H1 (cell line): Measurements from ENCODE around the gene TRAPPC8. TPM values are rescaled to one million over a fixed set of nuclear protein-coding genes. Genes with fewer than 3 reads are reported as not detected.

ENCODE experiments used
- CTCF ChIA-PET: fragments of 300-600 bp; sonication (Branson Sonifier 250); formaldehyde crosslinking; loops from one replicate; lab custom pipeline; 2021; ENCODE audit not compliant: partially characterized antibody; lab: Charles Lee
- POLR2A ChIA-PET: fragments of 300-600 bp; sonication (Branson Sonifier 250); formaldehyde crosslinking; loops from one replicate; lab custom pipeline; 2021; ENCODE audit warnings: inconsistent platforms; ENCODE audit not compliant: partially characterized antibody; lab: Charles Lee
- DNase-seq, 2 experiments: peaks; one replicate each; pipeline versions ENCODE4 v3.0.0 to v3.0.0-alpha.2; 2010 to 2022; ENCODE audit warnings: low spot score in 2 of 2, low read depth in 1 of 2, mixed read lengths in 1 of 2
- FAIRE-seq: peaks from 2 replicates; lab custom pipeline; 2011; peaks lifted over from hg19 to GRCh38; lab: Jason Lieb, UNC
- H2AFZ ChIP-seq: 2 replicates; pipeline ENCODE4 v1.8.1; 2012; ENCODE audit warnings: low read length, inconsistent platforms
- H2AK5ac ChIP-seq: 2 replicates; pipeline ENCODE4 v1.6.1; 2013; ENCODE audit warnings: low read depth, low read length
- H2BK120ac ChIP-seq: replicated peaks from 2 replicates; pipeline ENCODE3; 2013; ENCODE audit warnings: low read depth, low read length, inconsistent platforms
- H2BK12ac ChIP-seq: 2 replicates; pipeline ENCODE4 v1.6.1; 2013; ENCODE audit warnings: low read depth, low read length
- H2BK15ac ChIP-seq: 2 replicates; pipeline ENCODE4 v1.6.1; 2013; ENCODE audit warnings: low read length
- H2BK20ac ChIP-seq: 2 replicates; pipeline ENCODE4 v1.6.1; 2013; ENCODE audit warnings: low read length
- H2BK5ac ChIP-seq: 2 replicates; pipeline ENCODE4 v1.6.1; 2013; ENCODE audit warnings: low read depth, low read length
- H3K14ac ChIP-seq: 2 replicates; pipeline ENCODE4 v1.6.1; 2013; ENCODE audit warnings: inconsistent platforms; ENCODE audit not compliant: insufficient read length
- H3K18ac ChIP-seq: 2 replicates; pipeline ENCODE4 v1.6.1; 2013; ENCODE audit warnings: low read length; ENCODE audit errors: extremely low read depth
- H3K23ac ChIP-seq: 2 replicates; pipeline ENCODE4 v1.6.1; 2013; ENCODE audit warnings: inconsistent platforms; ENCODE audit not compliant: insufficient read length
- H3K23me2 ChIP-seq: 2 replicates; pipeline ENCODE4 v1.6.1; 2013; ENCODE audit warnings: low read depth, low read length
- H3K27ac ChIP-seq: 2 replicates; pipeline ENCODE4 v1.6.1; 2011; ENCODE audit warnings: low read depth, low read length, inconsistent platforms
- H3K27me3 ChIP-seq, 4 experiments: replicated peaks in 1 of 4; 1 replicate in 1 of 4; 2 replicates in 3 of 4; pipeline versions ENCODE4 v1.6.1 to v1.8.1; 2011 to 2013; ENCODE audit warnings: low read length in 3 of 4, mild to moderate bottlenecking in 3 of 4, inconsistent platforms in 2 of 4, mixed read lengths in 2 of 4, moderate library complexity in 1 of 4; ENCODE audit not compliant: control insufficient read depth in 3 of 4, insufficient read depth in 3 of 4; ENCODE audit errors: extremely low read depth in 1 of 4
- H3K36me3 ChIP-seq, 4 experiments: 2 replicates each; pipeline versions ENCODE4 v1.6.1 to v1.8.1; 2011 to 2013; ENCODE audit warnings: mild to moderate bottlenecking in 4 of 4, low read length in 3 of 4, moderate library complexity in 2 of 4, control low read depth in 1 of 4, inconsistent platforms in 1 of 4; ENCODE audit not compliant: insufficient read depth in 4 of 4, control insufficient read depth in 2 of 4
- H3K4ac ChIP-seq: replicated peaks from 2 replicates; pipeline ENCODE3; 2013; ENCODE audit warnings: low read length, low read depth, mixed read lengths, inconsistent platforms; ENCODE audit not compliant: insufficient read length
- H3K4me1 ChIP-seq, 4 experiments: replicated peaks in 1 of 4; 1 replicate in 1 of 4; 2 replicates in 3 of 4; pipeline versions ENCODE4 v1.6.1 to v1.8.1; 2011 to 2013; ENCODE audit warnings: low read length in 3 of 4, inconsistent platforms in 2 of 4, mixed read lengths in 1 of 4; ENCODE audit not compliant: insufficient read depth in 4 of 4, control insufficient read depth in 3 of 4
- H3K4me2 ChIP-seq, 2 experiments: 2 replicates each; pipeline versions ENCODE4 v1.6.1 to v1.8.1; 2011 to 2013; ENCODE audit warnings: low read depth in 2 of 2, low read length in 2 of 2, control low read depth in 1 of 2, inconsistent platforms in 1 of 2, mild to moderate bottlenecking in 1 of 2; ENCODE audit not compliant: insufficient read depth in 1 of 2
- H3K4me3 ChIP-seq, 4 experiments: fragments of 200-600, 300-600 bp in 1 of 4; sonication (generic), shearing (Covaris generic), sonication (Bioruptor Twin) in 1 of 4; 2 replicates each; pipeline versions ENCODE4 v1.5.1 to v1.8.1; 2011 to 2016; ENCODE audit warnings: low read length in 4 of 4, low read depth in 3 of 4, control low read depth in 2 of 4, inconsistent platforms in 2 of 4, mild to moderate bottlenecking in 2 of 4, mixed read lengths in 1 of 4, moderate library complexity in 1 of 4; ENCODE audit not compliant: insufficient read depth in 2 of 4; ENCODE audit errors: extremely low read depth in 1 of 4
- H3K56ac ChIP-seq: replicated peaks from 2 replicates; pipeline ENCODE3; 2013; ENCODE audit warnings: low read depth, mild to moderate bottlenecking, mixed read lengths, low read length, inconsistent platforms; ENCODE audit not compliant: insufficient read length
- H3K79me1 ChIP-seq: 2 replicates; pipeline ENCODE4 v1.6.1; 2013; ENCODE audit warnings: low read depth, low read length, control low read depth
- H3K79me2 ChIP-seq, 2 experiments: 2 replicates each; pipeline versions ENCODE4 v1.6.1 to v1.8.1; 2012 to 2013; ENCODE audit warnings: low read length in 2 of 2, mild to moderate bottlenecking in 2 of 2, inconsistent platforms in 1 of 2; ENCODE audit not compliant: insufficient read depth in 2 of 2, control insufficient read depth in 1 of 2
- H3K9ac ChIP-seq, 4 experiments: replicated peaks in 1 of 4; 1 replicate in 1 of 4; 2 replicates in 3 of 4; pipeline versions ENCODE4 v1.6.1 to v1.8.1; 2011 to 2013; ENCODE audit warnings: low read depth in 3 of 4, low read length in 3 of 4, control low read depth in 2 of 4, mild to moderate bottlenecking in 2 of 4, moderate library complexity in 2 of 4, inconsistent platforms in 1 of 4; ENCODE audit errors: extremely low read depth in 1 of 4
- H3K9me3 ChIP-seq, 2 experiments: 2 replicates each; pipeline versions ENCODE4 v1.6.1 to v1.8.1; 2012 to 2013; ENCODE audit warnings: mild to moderate bottlenecking in 2 of 2, moderate library complexity in 2 of 2, control low read depth in 1 of 2, inconsistent platforms in 1 of 2, low read depth in 1 of 2, low read length in 1 of 2, mixed read lengths in 1 of 2; ENCODE audit not compliant: insufficient read depth in 2 of 2
- H4K20me1 ChIP-seq, 2 experiments: replicated peaks in 1 of 2; 2 replicates each; pipeline versions ENCODE3 to v1.8.1; 2011 to 2013; ENCODE audit warnings: inconsistent platforms in 2 of 2, low read length in 2 of 2, mild to moderate bottlenecking in 1 of 2; ENCODE audit not compliant: insufficient read depth in 2 of 2, control insufficient read depth in 1 of 2
- H4K5ac ChIP-seq: 2 replicates; pipeline ENCODE4 v1.6.1; 2013; ENCODE audit warnings: low read length, low read depth, mixed read lengths, inconsistent platforms; ENCODE audit not compliant: insufficient read length
- H4K8ac ChIP-seq: 2 replicates; pipeline ENCODE4 v1.8.0; 2013; ENCODE audit warnings: mild to moderate bottlenecking, moderate library complexity, low read length, inconsistent platforms; ENCODE audit not compliant: insufficient read depth; ENCODE audit errors: extremely low read depth
- H4K91ac ChIP-seq: replicated peaks from 2 replicates; pipeline ENCODE3; 2013; ENCODE audit warnings: low read length, mixed read lengths, inconsistent platforms; ENCODE audit not compliant: insufficient read length
- WGBS, 2 experiments: shearing (Covaris generic) in 1 of 2; methylation state at CpG; one replicate each; pipeline versions ENCODE4 v1.1.6 to v1.1.7; 2013 to 2015; ENCODE audit warnings: low lambda C conversion rate in 2 of 2, mixed read lengths in 2 of 2, inconsistent platforms in 1 of 2, low coverage in 1 of 2, missing lambda C conversion rate in 1 of 2; ENCODE audit not compliant: insufficient replicate concordance in 2 of 2, insufficient coverage in 1 of 2, insufficient read length in 1 of 2; ENCODE audit errors: extremely low coverage in 1 of 2, missing lambda C conversion rate in 1 of 2; 5-methylcytosine and 5-hydroxymethylcytosine counted together
- polyA plus RNA-seq, 7 experiments: library from polyadenylated mRNA; depleted of rRNA in 3 of 7; stranded (reverse) in 5 of 7; unstranded in 2 of 7; fragments of >200 nt in 5 of 7; fragments of 200-250 nt in 2 of 7; gene quantifications; 1 replicate in 5 of 7; 2 replicates in 1 of 7; 4 replicates in 1 of 7; pipeline versions ENCODE4 v1.2.1 to v1.2.3, GENCODE V29; 2011 to 2013; ENCODE audit warnings: missing spikeins in 2 of 7, mixed read lengths in 2 of 7
- total RNA-seq: library from RNA; stranded (reverse); fragmentation: NEBNext Ultra II Directional; extraction: Animal tissue kit (Norgen Biotek cat#: 25700); gene quantifications from 2 replicates; pipeline ENCODE4 v1.2.1, GENCODE V29; 2021

The TRAPPC8 gene
- total and polyA plus RNA-seq, 2 of the 8 experiments (the other 6 are each of a cell fraction or from before 2014, with no cell fraction given): 43.6 to 56.5 TPM

DNA sequence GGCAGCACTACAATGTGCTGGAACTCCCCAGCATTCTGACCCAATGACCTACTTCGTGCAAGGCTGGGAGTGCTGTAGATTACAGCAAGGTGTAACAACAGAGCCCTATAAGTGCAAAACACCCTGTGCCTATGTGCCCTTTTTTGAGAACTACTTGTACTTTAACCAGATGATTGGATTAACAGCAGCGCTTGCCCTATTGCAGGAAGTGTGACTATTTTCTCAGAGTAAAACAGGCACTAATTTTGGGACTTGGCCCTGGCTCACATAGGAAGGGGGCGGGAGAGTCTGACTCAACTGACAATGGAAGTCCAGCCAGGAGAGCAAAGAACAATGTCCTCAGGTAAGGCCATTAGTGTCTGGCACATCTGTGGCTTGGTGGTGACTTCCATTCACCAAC lies 40.1 kb upstream of the TRAPPC8 start:
- 86% methylated on average over 3 of the region's 3 CpGs; no CpG with 5 or more reads in 1 of the 2 experiments for WGBS, 2 experiments
- POLR2A ChIA-PET: no interaction called here
- H2AFZ ChIP-seq: peak overlapping the region; percentile 53; the same call in 1 of the 2 replicates

More for the DNA sequence above, 40.1 kb upstream of the TRAPPC8 start:
- H2BK5ac ChIP-seq: no peak overlapping the region
- no peak overlapping the region for H3K23ac ChIP-seq
- no peaks in the 10 kb centered on the region for H3K79me1 ChIP-seq
- no peak overlapping the region for H3K56ac ChIP-seq
- H2BK20ac ChIP-seq: no peak overlapping the region
- no peak overlapping the region for H2BK15ac ChIP-seq
- CTCF ChIA-PET: interaction anchor here (0.7 kb wide), 1 partner anchor 78 kb away, joined by 3 read pairs; no protein-coding TSS in a partner anchor
- H3K27me3 ChIP-seq: no peaks in the 10 kb centered on the region
- DNase-seq (no peak), FAIRE-seq (no peak)
- no peaks in the 10 kb centered on the region for H3K9me3 ChIP-seq
- no peaks in the 10 kb centered on the region for H3K79me2 ChIP-seq
- H2BK12ac ChIP-seq: no peak overlapping the region
- H4K5ac ChIP-seq: no peak overlapping the region
- no peak overlapping the region for H3K18ac ChIP-seq
- H3K4me3 ChIP-seq: no peak overlapping the region
- H3K36me3 ChIP-seq: no peaks in the 10 kb centered on the region
- no peak overlapping the region for H3K14ac ChIP-seq
- H2BK120ac ChIP-seq: no peak overlapping the region
- no peaks in the 10 kb centered on the region for H3K23me2 ChIP-seq
- H4K20me1 ChIP-seq: no peaks in the 10 kb centered on the region
- H3K27ac ChIP-seq: no peak overlapping the region
- H2AK5ac ChIP-seq: no peak overlapping the region
- no peak overlapping the region for H3K4ac ChIP-seq
- H4K8ac ChIP-seq: no peak overlapping the region
- no peak overlapping the region for H4K91ac ChIP-seq
- H3K4me1 ChIP-seq: peaks cover 0 to under 1% (median 0%) of the 10 kb centered on the region in 4 experiments; a peak in 1 of 7 replicates
- H3K4me2 ChIP-seq: no peak overlapping the region
- H3K9ac ChIP-seq: no peak overlapping the region
